NCI-H526 (cell line): ENCODE measurements around the gene ETV6.
"Not testable (repeated sequence)": the region's sequence is repeated elsewhere in the genome, so short reads cannot be mapped to it uniquely, and the experiment has no call there.

Source experiments
- DNase-seq, 2 experiments: peaks; one replicate each; lab custom pipeline; 2025; lab: John Stamatoyannopoulos, UW

Gene ETV6

GRCh38 chr12:11649413-11650285 is at the start of gene ETV6:
ETV6 (plus strand) TSS chr12:11649674; CDS start chr12:11650128, 454 bp downstream.
- DNase-seq, result peak; percentile 69 to 83

GRCh38 chr12:11600199-11600598 is 49.3 kb upstream of the ETV6 start:
- no peak for DNase-seq

- no peak for DNase-seq
Measured at GRCh38 chr12:11601647-11602046, 47.8 kb upstream of the ETV6 start.

GRCh38 chr12:11607313-11608081 is 42.0 kb upstream of the ETV6 start:
- peak in 1 of 2 experiments; percentile 12 for DNase-seq

- no peak for DNase-seq
Measured at GRCh38 chr12:11609045-11609444, 40.4 kb upstream of the ETV6 start.

DNA sequence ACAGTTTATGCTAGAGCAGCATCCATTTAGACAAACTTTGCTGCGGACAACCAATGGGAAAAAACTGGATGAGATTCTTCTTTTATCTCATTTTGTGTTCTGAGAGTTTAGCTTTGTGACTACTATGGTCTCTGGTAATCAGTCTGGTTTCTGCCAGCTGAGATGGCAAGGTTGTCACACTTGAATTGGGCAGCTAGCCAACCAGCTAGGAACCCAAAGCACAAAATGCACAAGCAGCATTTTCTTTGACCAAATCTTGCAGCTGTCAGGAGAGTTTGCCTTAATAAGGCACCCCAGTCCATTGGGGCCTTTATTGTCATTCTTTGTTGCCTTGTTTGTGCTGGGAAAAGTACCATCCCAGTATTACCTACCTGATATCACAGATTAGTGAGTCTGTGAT is 34.0 kb upstream of the ETV6 start:
- no peak for DNase-seq

GRCh38 chr12:11618046-11618445 is 31.4 kb upstream of the ETV6 start:
- DNase-seq, result no peak

DNA sequence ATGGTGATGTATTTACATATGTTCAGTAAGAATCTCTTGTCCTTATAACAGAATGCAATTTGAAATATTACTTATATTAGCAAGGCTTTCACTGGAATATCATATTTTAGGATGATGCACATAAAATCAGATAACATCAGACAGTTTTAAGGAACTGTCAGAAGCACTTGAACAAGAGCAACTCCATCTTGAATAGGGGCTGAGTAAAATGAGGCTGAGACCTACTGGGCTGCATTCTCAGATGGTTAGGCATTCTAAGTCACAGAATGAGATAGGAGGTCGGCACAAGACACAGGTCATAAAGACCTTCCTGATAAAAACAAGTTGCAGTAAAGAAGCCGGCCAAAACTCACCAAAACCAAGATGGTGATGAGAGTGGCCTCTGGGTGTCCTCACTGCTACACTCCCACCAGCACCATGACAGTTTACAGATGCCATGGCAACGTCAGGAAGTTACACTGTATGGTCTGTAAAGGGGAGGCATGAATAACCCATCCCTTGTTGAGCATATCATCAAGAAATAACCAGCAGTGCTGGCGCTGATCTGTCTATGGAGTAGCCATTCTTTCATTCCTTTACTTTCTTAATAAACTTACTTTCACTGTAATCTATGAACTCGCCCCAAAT is 27.6 kb upstream of the ETV6 start:
- peak in 1 of 2 experiments; percentile 7 for DNase-seq

DNA sequence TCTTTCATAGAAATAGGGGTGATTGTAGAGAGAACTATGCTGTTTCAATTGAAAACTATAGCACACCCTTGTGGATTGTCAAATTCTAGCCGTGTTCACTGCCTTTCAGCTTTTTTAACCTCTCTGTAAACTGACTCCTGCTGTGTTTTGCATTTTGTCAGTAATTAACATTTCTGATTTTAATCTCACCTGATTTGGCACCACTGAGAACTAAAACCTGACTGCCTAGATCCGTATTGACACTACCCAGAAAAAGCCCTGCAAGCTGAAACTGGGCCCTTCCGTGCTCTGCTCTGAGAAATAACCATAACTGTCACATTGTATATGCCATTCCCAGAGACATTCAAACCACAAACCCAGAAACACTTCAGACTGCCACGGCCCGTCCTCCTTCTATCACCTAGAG is 26.6 kb upstream of the ETV6 start:
- peak; percentile 45 to 74 for DNase-seq

DNA sequence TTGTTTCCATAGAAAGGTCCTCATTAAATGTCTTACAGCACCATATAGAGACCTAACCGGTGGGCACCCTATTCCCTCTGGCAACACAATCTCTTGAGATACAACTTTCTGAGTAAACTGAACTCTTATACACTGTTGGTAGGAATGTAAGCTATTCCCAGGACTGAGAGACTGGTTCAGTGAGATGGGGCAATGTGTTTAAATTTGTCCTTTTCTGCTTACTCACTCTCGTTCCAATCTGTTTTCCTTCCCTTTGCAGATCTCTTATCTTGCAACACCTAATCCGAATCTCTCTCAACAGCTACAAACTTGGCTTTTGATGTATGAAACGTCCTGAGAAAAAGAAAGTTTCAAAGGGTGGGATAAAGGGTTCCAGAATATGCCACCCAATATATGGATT is 26.1 kb upstream of the ETV6 start:
- DNase-seq, result no peak

DNA sequence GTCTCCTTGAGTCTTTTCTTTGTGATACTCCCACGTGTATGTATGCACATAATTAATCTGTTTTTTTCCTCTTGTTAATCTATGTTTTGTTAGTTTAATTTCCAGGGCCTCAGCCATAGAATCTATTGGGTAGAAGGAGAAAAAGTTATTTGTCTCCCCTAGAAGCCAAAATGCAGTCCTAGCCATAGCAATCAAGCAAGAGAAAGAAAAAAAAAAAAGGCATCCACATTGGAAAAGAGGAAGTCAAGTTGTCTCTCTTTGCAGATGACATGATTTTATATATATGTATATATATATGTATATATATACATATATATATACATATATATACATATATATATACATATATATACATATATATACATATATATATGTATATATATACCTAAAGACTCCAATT is 25.4 kb upstream of the ETV6 start:
- DNase-seq, result no peak

DNA sequence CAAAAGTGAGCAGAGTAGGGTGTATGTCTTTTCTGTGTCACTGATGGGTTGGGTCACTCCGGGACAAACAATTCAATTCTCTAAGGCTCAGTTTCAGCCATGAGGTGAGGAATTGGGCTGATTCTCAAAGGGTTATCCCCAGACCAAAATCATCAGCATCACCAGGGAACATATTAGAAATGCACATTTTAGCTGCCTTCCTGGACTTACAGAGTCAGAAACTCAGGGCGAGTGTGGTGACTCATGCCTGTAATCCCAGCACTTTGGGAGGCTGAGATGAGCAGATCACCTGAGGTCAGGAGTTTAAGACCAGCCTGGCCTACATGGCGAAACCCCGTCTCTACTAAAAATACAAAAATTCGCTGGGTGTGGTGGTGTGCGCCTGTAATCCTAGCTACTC is 21.8 kb upstream of the ETV6 start:
- DNase-seq, result not testable (repeated sequence)

DNA sequence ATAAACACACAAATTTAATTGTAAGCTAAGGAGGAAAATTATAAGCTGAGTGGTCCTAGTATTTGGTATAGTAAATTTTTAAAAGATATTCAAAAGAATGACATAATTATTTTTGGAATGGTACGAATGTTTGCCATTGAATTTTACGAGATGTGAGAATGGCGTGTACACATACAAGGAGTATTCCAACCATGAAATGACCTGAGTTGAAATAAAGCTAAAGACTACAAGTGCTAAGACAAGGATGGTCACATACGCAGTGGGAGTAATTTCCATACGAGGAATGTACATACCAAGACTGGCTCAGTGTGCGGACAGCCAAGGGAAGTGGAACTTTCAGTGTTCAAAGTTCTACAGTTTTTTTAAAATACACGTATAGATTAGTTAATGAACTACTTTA is 21.1 kb upstream of the ETV6 start:
- DNase-seq, result no peak

DNA sequence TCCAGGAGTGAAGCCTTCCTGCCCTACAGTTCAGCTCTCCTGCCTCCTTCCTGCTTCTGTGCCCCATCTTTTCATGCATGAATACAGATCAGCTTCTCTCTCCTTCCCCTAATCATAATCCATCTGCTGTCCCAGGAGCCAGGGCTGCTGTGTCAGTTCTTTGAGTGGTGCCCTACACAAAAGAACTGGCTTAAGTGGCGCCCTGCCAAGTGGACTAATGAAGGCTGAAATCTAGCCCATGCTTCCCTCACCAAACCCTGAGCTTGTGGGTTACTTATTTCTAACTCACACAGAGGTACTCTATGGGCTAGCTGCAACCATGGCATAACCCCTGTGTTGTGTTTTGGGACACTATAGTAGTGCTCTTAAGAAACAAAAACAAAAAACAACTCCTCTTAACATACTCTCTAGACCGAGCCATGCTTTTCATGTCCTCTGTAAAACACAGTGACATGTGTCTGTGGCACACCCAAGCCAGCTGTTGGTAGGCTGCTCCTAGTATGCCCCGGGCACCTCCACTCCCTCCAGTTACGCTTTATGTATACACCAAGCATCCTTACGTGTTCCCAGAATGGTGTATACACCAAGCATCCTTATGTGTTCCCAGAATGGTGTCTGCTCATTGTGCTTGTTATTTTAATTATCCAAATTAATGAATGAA is 19.3 kb upstream of the ETV6 start:
- DNase-seq, result no peak

DNA sequence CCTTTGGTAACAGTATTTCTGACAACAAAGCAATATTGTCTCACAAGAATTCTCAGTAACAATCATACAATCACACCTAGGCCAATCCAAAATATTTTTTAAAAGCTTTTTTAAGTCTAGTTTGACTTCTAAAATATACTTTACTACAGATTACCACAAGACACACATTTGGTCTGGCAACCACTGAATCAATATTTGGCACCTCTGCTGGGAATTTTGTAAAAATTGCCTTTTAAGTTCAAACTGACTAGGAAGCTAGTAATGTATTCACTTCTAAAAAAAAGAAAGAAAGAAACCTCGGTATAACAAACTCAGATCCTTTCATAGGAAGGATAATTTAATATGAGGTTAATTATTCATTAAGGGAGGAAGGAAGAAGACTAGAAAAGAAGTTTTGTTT is 18.2 kb upstream of the ETV6 start:
- DNase-seq, result no peak

DNA sequence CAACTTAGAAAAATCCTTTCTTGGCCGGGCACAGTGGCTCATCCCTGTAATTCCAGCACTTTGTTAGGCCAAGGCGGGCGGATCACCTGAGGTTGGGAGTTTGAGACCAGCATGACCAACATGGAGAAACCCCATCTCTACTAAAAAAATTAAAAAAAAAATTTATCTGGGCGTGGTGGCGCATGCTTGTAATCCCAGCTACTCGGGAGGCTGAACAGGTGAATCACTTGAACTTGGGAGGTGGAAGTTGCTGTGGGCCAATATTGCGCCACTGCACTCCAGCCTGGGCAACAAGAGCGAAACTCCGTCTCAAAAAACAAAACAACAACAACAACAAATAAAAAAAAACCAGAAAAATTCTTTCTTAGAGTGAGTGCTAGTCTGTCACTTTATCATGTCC is 17.6 kb upstream of the ETV6 start:
- DNase-seq, result not testable (repeated sequence)

DNA sequence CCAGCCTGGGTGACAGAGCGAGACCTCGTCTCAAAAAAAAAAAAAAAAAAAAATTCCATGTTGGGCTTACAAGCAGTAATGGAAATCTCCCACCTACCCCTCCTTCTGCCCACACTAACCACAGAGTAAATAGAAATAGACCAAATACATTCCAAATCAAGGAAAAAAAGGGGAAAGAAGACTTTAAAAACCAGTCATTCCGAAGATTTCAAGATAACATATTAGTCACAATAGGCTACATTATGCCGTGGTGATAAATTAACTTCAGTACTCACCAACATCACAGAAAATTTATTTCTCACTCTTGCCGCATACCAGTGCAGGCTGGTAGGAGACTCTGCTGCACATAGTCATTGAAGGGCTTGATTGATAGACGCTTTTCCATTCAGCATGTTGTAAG is 15.5 kb upstream of the ETV6 start:
- no peak for DNase-seq

GRCh38 chr12:11635341-11635740 is 14.1 kb upstream of the ETV6 start:
- no peak for DNase-seq

- no peak for DNase-seq
Measured at GRCh38 chr12:11638315-11638916, 11.1 kb upstream of the ETV6 start.

- DNase-seq, result no peak
Measured at GRCh38 chr12:11639454-11639853, 10.0 kb upstream of the ETV6 start.

DNA sequence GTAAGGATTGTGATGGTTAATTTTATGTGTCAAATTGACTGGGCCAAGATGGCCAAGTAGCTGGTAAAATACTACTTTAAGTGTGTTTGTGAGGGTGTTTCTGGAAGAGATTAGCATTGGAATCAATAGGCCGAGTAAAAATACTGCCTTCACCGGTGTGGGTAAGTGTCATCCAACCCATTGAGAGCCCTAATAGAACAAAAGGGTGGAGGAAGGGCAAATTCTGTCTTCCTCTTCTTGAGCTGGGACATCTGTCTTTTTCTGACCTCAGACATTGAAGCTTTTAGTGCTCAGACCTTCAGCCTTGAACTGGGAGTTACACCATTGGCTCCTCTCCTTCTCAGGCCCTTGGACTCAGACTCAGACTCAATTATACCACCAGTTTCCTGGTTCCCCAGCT is 8.0 kb upstream of the ETV6 start:
- DNase-seq, result no peak

- no peak for DNase-seq
Measured at GRCh38 chr12:11642785-11643184, 6.7 kb upstream of the ETV6 start.
